Right ventricle myocardium inferior (tissue), 1 donor: ENCODE data around the gene DCAF7. TPM values are rescaled to one million over a fixed set of nuclear protein-coding genes. Genes with fewer than 3 reads are reported as not detected.

Experiments used
- ATAC-seq: fragments of 200-7000 bp; cut with Tn5 transposase; one replicate; pipeline ENCODE4 v1.9.1; 2020; ENCODE audit warnings: mild to moderate bottlenecking, moderate library complexity
- DNase-seq: peaks from one replicate; pipeline ENCODE4 v3.0.0; 2021; ENCODE audit errors: missing footprints
- intact Hi-C: fragments of 100-400 bp; cut with DNase I; formaldehyde crosslinking; loops from one replicate; pipeline ENCODE4 v1.11.0; 2022
- total RNA-seq: library from RNA; stranded (reverse); fragmentation: NEBNext Ultra II Directional; extraction: Animal tissue kit (Norgen Biotek cat#: 25700); gene quantifications from one replicate; pipeline ENCODE4 v1.2.1, GENCODE V29; 2021
- donor health status: DM: no; HTN: yes; CAD: no; lungs with severe emphysema.

The DCAF7 gene
- total RNA-seq, 1 donor from 2014 or later: 36.8 TPM

GRCh38 chr17:63571632-63572310 is 21.5 kb downstream of the DCAF7 start:
- no peak for ATAC-seq

DNA sequence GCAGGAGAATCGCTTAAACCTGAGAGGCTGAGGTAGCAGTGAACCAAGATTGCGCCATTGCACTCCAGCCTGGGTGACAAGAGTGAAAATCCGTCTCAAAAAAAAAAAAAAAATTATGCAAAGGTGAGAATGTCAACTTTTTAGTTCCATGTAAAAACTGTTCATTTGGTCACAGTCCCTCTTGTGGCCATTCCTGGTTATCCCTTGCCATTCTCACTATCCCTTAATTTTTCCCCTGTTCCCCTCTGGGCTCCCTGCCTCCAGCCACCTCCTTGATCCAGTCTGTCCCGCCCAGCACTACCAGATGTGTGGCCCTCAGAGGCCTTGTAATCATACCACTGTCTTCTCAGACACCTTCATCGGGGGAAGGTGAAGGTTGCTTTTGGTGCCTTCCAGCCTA is 23.4 kb downstream of the DCAF7 start:
- ATAC-seq: no peak
- intact Hi-C loops: no loop called here
- no peak for DNase-seq

More at GRCh38 chr17:63571632-63572310, 21.5 kb downstream of the DCAF7 start:
- no peak for DNase-seq
- intact Hi-C loops: no loop called here

DNA sequence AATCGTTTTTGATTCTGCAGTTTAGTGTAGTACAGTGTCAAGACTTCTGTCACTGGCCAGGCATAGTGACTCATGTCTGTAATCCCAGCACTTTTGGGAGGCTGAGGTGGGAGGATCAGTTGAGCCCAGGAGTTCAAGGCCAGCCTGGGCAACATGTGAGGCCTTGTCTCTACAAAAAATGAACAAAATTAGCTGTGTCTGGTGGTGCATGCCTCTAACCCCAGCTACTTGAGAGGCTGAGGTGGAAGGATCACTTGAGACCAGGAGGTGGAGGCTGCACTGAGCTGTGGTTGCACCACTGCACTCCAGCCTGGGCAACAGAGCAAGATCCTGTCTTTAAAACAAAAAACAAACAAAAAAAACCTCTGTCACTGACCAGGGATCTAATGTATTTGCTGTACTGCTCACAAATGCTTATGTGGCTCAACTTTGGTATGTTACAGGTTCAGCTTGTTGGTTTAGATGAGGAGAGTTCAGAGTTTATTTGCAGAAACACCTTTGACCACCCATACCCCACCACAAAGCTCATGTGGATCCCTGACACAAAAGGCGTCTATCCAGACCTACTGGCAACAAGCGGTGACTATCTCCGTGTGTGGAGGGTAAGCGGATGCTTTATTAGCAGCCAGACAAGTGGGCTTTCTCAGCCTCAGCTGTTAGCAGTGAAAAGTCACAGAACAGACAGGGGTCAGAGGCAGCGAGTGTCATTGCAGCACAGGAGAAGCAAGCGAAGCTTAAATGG is 27.9 kb downstream of the DCAF7 start:
- DNase-seq: no peak
- no peak for ATAC-seq
- intact Hi-C loops: no loop called here

- ATAC-seq: no peak
- intact Hi-C loops: no loop called here
These were observed 28.5 kb downstream of the DCAF7 start for GRCh38 chr17:63578769-63579111.

DNA sequence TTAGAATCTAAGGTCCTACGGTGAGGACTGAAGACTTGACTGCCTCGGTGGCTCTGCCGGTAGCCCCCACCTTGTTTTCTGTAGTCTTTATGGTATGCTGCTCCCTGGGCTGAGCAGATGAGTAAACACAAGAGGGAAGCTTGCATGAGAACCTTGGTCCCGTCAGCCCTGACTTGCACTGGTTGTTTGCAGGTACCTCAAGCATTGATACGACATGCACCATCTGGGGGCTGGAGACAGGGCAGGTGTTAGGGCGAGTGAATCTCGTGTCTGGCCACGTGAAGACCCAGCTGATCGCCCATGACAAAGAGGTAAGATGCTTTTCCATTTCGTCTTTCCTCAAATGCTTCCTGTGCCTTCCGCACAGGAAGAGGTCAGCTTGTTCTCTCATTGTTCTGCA is 29.4 kb downstream of the DCAF7 start:
- DNase-seq (no peak), ATAC-seq (no peak)
- intact Hi-C loops: no loop called here

More at GRCh38 chr17:63578769-63579111, 28.5 kb downstream of the DCAF7 start:
- DNase-seq: no peak

DNA sequence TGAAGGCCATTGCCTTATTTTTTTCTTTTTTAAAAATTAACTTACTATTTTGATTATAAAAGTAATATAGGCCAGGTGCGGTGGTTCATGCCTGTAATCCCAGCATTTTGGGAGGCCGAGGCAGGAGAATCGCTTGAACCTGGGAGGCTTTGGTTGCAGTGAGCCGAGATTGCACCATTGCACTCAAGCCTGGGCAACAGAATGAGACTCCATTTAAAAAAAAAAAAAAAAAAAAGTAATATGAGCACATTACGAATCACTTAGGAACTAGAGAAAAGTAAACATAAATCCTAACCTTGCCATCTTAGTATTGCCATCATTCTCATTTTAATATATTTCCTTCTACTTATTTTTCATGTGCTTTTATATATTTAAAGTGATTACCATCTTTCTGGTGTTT is 37.5 kb downstream of the DCAF7 start:
- ATAC-seq (no peak), DNase-seq (no peak)
- intact Hi-C loops: no loop called here

DNA sequence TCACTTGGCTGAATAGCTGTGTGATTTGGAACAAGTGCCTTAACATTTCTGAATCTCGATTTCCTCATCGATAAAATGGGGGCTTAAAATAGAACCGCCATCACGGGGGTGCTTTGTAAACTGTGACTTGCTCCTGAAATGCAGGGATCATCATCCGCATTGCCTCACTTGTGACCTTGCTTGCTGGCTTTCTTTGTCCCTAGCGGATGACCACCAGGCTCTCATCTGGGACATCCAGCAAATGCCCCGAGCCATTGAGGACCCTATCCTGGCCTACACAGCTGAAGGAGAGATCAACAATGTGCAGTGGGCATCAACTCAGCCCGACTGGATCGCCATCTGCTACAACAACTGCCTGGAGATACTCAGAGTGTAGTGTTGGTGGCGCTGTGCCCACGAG is 38.5 kb downstream of the DCAF7 start:
- intact Hi-C loops: no loop called here
- ATAC-seq (no peak), DNase-seq (no peak)

DNA sequence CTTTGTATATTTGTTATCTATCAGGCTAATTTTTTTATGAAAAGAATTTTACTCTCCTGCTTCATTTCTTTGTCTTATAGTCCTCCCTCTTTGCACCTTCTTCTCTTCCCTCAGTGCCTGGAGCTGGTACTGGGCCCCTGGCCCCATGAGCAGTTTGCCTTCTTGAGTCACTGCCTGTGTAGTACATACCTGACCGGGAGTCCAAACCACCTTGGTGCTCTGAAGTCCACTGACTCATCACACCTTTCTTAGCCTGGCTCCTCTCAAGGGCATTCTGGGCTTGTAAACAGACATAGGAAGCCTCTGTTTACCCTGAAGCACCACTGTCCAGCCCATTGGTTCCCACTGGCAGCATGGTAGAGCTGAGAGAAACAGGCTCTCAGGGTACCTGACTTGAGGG is 39.4 kb downstream of the DCAF7 start:
- no peak for ATAC-seq
- intact Hi-C loops: no loop called here
- DNase-seq: no peak

DNA sequence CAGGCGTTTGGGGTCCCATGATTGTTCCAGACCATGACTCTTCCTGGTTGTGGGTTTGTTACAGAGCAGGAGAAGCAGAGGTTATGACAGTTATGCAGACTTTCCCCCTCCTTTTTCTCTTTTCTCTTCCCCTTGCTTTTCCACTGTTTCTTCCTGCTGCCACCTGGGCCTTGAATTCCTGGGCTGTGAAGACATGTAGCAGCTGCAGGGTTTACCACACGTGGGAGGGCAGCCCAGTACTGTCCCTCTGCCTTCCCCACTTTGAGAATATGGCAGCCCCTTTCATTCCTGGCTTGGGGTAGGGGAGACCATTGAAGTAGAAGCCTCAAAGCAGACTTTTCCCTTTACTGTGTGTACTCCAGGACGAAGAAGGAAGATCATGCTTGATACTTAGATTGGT is 42.5 kb downstream of the DCAF7 start:
- intact Hi-C loops: no loop called here

GRCh38 chr17:63595132-63595531 is 44.9 kb downstream of the DCAF7 start:
- no peak for ATAC-seq
- no peak for DNase-seq
- intact Hi-C loops: no loop called here

More for the DNA sequence above, 42.5 kb downstream of the DCAF7 start:
- ATAC-seq (no peak), DNase-seq (no peak)

- intact Hi-C loops: no loop called here
- no peak for DNase-seq
- ATAC-seq: no peak
These were observed 46.7 kb downstream of the DCAF7 start for GRCh38 chr17:63596856-63597586.

DNA sequence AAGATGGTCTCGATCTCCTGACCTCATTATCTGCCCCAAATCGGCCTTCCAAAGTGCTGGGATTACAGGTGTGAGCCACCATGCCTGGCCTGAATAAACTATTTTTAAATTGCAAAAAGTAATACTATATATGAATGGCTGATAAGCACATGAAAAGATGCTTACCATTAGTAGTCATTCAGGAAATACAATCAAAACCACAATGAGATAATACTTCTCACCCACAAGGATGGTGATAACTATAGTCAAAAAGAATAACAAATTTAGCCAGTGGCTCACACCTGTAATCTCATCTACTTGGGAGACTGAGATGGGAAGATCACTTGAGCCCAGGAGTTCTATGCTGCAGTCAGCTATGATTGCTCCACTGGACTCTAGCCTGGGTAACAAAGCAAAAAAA is 48.0 kb downstream of the DCAF7 start:
- DNase-seq: no peak
- ATAC-seq: no peak
- intact Hi-C loops: no loop called here

DNA sequence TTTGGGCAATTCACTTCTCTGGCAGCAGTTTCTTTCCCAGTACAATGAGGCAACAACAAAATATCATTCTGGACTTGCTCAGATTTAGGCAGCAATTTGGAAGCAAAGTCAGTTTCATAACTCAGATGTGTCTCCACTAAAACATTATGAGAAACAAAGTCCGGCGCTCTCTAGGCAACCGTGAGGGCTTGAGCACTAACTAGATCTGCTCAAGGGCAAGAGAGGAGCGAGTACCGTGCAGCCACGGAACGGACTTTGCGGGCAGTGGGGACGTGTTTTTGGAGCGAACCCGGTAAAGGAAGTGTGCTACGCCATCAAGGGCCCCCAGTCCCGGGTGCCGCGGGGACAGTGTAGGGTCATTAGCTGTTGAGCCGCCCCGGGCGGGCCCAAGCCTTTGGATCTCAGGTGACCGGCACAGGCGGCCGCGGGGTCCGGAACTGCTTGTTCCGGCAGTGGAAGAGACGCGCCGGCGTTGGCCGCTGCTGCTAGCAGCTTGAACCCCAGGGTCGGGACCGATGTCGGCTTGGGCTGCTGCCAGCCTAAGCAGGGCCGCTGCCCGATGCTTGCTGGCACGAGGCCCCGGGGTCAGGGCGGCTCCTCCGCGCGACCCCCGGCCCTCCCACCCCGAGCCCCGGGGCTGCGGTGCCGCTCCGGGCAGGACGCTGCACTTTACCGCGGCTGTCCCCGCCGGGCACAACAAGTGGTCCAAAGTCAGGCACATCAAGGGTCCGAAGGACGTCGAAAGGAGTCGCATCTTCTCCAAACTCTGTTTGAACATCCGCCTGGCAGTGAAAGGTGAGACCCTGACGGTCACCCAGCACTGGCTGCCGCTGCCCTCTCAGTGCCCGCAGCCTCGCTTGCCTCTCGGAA is 50.5 kb downstream of the DCAF7 start, which contains the start of gene TACO1:
TACO1 (plus strand) TSS at position 327 of the 870 bp plus-strand sequence; CDS start at position 516, 189 bp downstream.
- intact Hi-C loops: loop anchor here (5.0 kb wide), 1 partner anchor 49 kb away; the partner anchor contains the start of gene DCAF7
- DNase-seq (peak; percentile 91), ATAC-seq (peak; percentile 96)

- ATAC-seq: peak; percentile 5
- intact Hi-C loops: loop anchor here (5.0 kb wide), 1 partner anchor 49 kb away; the partner anchor contains the start of gene DCAF7
- DNase-seq: no peak
These were observed 51.4 kb downstream of the DCAF7 start for GRCh38 chr17:63601439-63602371.

GRCh38 chr17:63609816-63610573 is 59.7 kb downstream of the DCAF7 start:
- no peak for ATAC-seq
- DNase-seq: no peak
- intact Hi-C loops: no loop called here

- intact Hi-C loops: no loop called here
- no peak for ATAC-seq
- no peak for DNase-seq
These were observed 60.6 kb downstream of the DCAF7 start for GRCh38 chr17:63610854-63611253.

DNA sequence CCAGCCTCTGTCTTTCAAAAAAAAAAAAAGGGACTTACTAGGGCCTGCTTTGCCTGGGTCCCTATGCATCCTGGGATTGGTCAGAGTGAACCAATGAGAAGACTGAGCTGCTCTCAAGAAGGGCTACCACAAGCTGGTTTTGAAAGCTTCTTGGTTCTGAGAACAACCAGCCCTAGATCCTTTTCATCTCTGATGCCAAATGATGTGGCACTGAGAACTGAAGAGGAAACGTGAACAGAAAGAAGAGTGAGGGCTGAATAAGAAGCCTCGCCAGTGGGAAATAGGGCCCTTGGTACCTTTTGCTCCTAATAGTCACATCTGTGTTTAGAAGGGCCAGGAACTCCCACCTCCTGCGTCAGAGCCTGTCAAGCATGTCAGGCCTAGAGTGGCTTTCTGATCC is 61.1 kb downstream of the DCAF7 start:
- ATAC-seq (no peak), DNase-seq (no peak)
- intact Hi-C loops: no loop called here
